ENCODE measurements around the gene DGKI. TPM values are rescaled to one million over a fixed set of nuclear protein-coding genes. Genes with fewer than 3 reads are reported as not detected.

Gene DGKI
- total RNA-seq, 4 donors from 2014 or later, result 45.1 to 71.0 (median 48.7) TPM

DNA sequence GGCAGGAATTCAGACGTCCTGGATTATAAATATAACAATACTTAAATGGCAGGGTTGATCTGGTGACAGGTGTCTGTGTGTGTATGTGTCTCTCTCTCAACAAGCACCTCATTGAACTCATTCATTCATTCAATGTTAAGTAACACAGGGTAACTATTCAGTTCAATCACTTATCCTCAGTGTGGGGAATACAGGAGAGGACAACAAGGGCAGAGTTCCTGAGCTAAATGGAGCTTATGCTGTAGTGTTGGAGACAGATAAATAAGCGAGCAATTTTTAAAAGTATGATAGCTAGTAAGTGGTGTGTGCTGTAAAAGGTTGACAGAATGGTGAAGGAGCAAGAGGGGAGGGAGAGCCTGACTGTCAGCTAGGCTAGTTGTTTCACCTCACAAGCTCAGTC, 178.4 kb downstream of the DGKI start:
- Histone ChIP-seq H3K27ac (no peak overlapping the region), H3K9me3 (no peaks in the 10 kb centered on the region), H3K27me3 (no peaks in the 10 kb centered on the region), H3K4me3 (replicated peaks in 1 of 3) (no peak overlapping the region), H3K4me1 (peaks cover 0 to 5% of the 10 kb centered on the region in 2 donors), H3K36me3 (no peaks in the 10 kb centered on the region)
- WGBS, 2 donors, result 81 to 84% methylated on average over 2 of the region's 2 CpGs
- TF ChIP-seq POLR2A (IDR thresholded peaks at IDR 0.05), result no peak
- TF ChIP-seq CTCF (IDR thresholded peaks at IDR 0.05), result no peak
- no peak for DNase-seq
- intact Hi-C loops (cut with DNase I), result no loop called here

DNA sequence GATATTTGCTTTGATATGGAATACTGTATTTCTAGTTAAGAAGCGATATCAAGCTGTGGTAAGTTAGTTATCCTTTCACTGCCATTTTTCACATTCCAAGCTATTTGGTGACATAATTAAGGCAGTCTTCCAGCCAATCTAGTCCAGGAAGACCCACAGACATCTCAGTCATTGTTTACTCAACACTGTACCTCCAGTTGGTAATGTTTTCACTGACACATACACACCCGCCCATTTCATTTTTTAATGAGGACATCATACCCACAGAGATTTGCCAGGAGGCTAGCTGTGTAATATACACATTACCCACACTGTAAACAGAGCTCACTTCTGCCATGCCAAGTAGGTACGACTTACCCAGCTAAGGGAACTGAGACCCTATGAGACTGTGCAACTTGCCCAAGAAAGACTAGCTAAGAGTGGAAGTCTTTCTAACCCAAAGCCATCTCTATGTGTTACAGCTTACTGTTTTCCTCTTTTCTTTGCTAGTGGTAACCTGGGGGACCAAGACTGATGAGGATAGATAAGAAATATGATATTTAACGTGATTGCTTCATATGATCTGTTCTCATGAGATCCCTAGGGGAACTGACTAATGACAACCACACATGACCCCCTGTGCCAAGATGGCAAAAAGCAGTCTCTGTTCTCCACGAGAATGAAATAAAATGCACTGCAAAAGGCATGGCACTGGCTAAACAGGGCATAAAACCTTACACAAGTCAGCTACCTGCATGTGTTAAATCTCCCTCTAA, 179.0 kb downstream of the DGKI start:
- WGBS, 2 donors, result 85 to 88% methylated on average over 5 of the region's 5 CpGs
- Histone ChIP-seq H3K27me3 (no peaks in the 10 kb centered on the region), H3K4me3 (replicated peaks in 1 of 3) (no peak overlapping the region), H3K4me1 (peaks cover 0 to 5% of the 10 kb centered on the region in 2 donors), H3K36me3 (no peaks in the 10 kb centered on the region), H3K9me3 (no peaks in the 10 kb centered on the region), H3K27ac (no peak overlapping the region)
- TF ChIP-seq POLR2A (IDR thresholded peaks at IDR 0.05) (no peak), CTCF (IDR thresholded peaks at IDR 0.05) (no peak)
- intact Hi-C loops (cut with DNase I), result no loop called here
- no peak for DNase-seq

GRCh38 chr7:137664846-137665245, 181.9 kb downstream of the DGKI start:
- Histone ChIP-seq H3K4me1 (peaks cover 0 to 5% of the 10 kb centered on the region in 2 donors), H3K36me3 (no peaks in the 10 kb centered on the region), H3K27ac (no peak overlapping the region), H3K27me3 (no peaks in the 10 kb centered on the region), H3K9me3 (no peaks in the 10 kb centered on the region), H3K4me3 (replicated peaks in 1 of 3) (no peak overlapping the region)
- intact Hi-C loops (cut with DNase I), result no loop called here
- no peak for DNase-seq
- WGBS, 2 donors, result 52 to 59% methylated on average over 4 of the region's 4 CpGs
- TF ChIP-seq POLR2A (IDR thresholded peaks at IDR 0.05), result no peak
- no peak for TF ChIP-seq CTCF (IDR thresholded peaks at IDR 0.05)

GRCh38 chr7:137661634-137662033, 185.1 kb downstream of the DGKI start:
- 93 to 94% methylated on average over 4 of the region's 4 CpGs for WGBS, 2 donors
- intact Hi-C loops (cut with DNase I), result no loop called here

More at GRCh38 chr7:137661634-137662033, 185.1 kb downstream of the DGKI start:
- no peak for DNase-seq
- Histone ChIP-seq H3K4me1 (peaks cover 13 to 16% of the 10 kb centered on the region in 2 donors), H3K36me3 (no peaks in the 10 kb centered on the region), H3K27me3 (no peaks in the 10 kb centered on the region), H3K4me3 (replicated peaks in 1 of 3) (no peak overlapping the region), H3K27ac (no peak overlapping the region), H3K9me3 (no peaks in the 10 kb centered on the region)
- TF ChIP-seq POLR2A (IDR thresholded peaks at IDR 0.05), result no peak
- no peak for TF ChIP-seq CTCF (IDR thresholded peaks at IDR 0.05)

Data from thyroid gland (tissue), 4 donors.